Right lung (tissue), 5 donors: ENCODE results near the gene MGAT5. TPM values are rescaled to one million over a fixed set of nuclear protein-coding genes. Genes with fewer than 3 reads are reported as not detected.

Experiments
- DNase-seq, 2 donors: peaks; one replicate each; pipeline ENCODE4 v3.0.0-alpha.2; 2013
- polyA plus RNA-seq, 5 donors: library from polyadenylated mRNA; unstranded; fragments of 120-200 nt; gene quantifications; one replicate each; pipeline versions ENCODE4 v1.2.1 to v1.2.3, GENCODE V29; 2013; ENCODE audit warnings: inconsistent platforms in 1 of 5, low replicate concordance in 1 of 5; ENCODE audit not compliant: insufficient read length in 5 of 5, insufficient read depth in 1 of 5

MGAT5 gene
- polyA plus RNA-seq, 5 donors = 20.7 to 27.3 (median 23.8) TPM

GRCh38 chr2:134301099-134301927 lies 47.4 kb downstream of the MGAT5 start:
- no peak for DNase-seq

GRCh38 chr2:134301928-134302260 lies 48.0 kb downstream of the MGAT5 start:
- DNase-seq = no peak

GRCh38 chr2:134304394-134305108 lies 50.7 kb downstream of the MGAT5 start:
- no peak for DNase-seq

- no peak for DNase-seq
Observed at GRCh38 chr2:134305109-134305491, 51.2 kb downstream of the MGAT5 start.

- DNase-seq = no peak
Observed at GRCh38 chr2:134306521-134306920, 52.6 kb downstream of the MGAT5 start.

GRCh38 chr2:134307334-134307733 lies 53.5 kb downstream of the MGAT5 start:
- DNase-seq = no peak

GRCh38 chr2:134308474-134309385 lies 54.9 kb downstream of the MGAT5 start:
- no peak for DNase-seq

GRCh38 chr2:134310107-134311079 lies 56.5 kb downstream of the MGAT5 start:
- no peak for DNase-seq

- no peak for DNase-seq
Observed at GRCh38 chr2:134312482-134312881, 58.6 kb downstream of the MGAT5 start.

- no peak for DNase-seq
Observed at GRCh38 chr2:134314202-134314601, 60.3 kb downstream of the MGAT5 start.

- peak; percentile 71 to 77 for DNase-seq
Observed at GRCh38 chr2:134314681-134315368, 61.0 kb downstream of the MGAT5 start.

- no peak for DNase-seq
Observed at GRCh38 chr2:134315471-134315870, 61.6 kb downstream of the MGAT5 start.

GRCh38 chr2:134319596-134320254 lies 65.9 kb downstream of the MGAT5 start:
- no peak for DNase-seq

- DNase-seq = no peak
Observed at GRCh38 chr2:134320930-134321329, 67.1 kb downstream of the MGAT5 start.

GRCh38 chr2:134323777-134324176 lies 69.9 kb downstream of the MGAT5 start:
- no peak for DNase-seq

GRCh38 chr2:134324430-134324829 lies 70.6 kb downstream of the MGAT5 start:
- DNase-seq = no peak

- DNase-seq = peak in 1 of 2 donors; percentile 28
Observed at GRCh38 chr2:134324947-134325346, 71.1 kb downstream of the MGAT5 start.

- no peak for DNase-seq
Observed at GRCh38 chr2:134325696-134326095, 71.8 kb downstream of the MGAT5 start.

GRCh38 chr2:134327367-134327766 lies 73.5 kb downstream of the MGAT5 start:
- DNase-seq = no peak

GRCh38 chr2:134331081-134331480 lies 77.2 kb downstream of the MGAT5 start:
- DNase-seq = no peak
